Measurements from ENCODE around the gene NEO1. TPM values are rescaled to one million over a fixed set of nuclear protein-coding genes. Genes with fewer than 3 reads are reported as not detected.
A peak's percentile ranks its signal among the peaks of the same experiment; 100 is the strongest.

The NEO1 gene
- total RNA-seq, 1 donor from 2014 or later, result 56.1 TPM

- ATAC-seq (no peak), DNase-seq (ENCODE audit: low spot score) (no peak)
- intact Hi-C loops (cut with DNase I), result no loop called here
Measured at GRCh38 chr15:73331991-73332925, 280.0 kb downstream of the NEO1 start.

GRCh38 chr15:73333001-73333400 lies 280.7 kb downstream of the NEO1 start:
- DNase-seq (ENCODE audit: low spot score), result no peak
- ATAC-seq, result no peak

DNA sequence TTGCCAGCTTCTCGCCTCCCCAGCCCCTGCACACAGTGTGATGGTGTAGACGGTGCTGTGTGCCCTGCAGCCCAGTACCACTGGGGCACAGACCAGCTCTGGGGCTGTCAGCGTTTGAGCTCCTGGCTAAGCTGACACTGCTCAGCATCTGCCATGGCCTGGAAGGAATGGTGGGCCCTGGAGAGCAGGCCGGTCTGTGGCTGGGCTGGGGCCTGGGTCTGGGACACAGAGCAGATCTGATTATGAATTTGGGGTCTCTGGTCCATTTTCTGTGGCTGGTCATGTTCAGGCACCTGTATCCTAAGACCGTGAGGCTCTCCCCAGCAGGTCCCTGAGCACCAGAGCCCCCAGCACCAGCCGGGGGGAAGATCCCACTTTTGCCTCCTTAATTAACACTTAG lies 281.8 kb downstream of the NEO1 start:
- DNase-seq (ENCODE audit: low spot score), result no peak
- ATAC-seq, result no peak

More at GRCh38 chr15:73333001-73333400, 280.7 kb downstream of the NEO1 start:
- intact Hi-C loops (cut with DNase I), result no loop called here

DNA sequence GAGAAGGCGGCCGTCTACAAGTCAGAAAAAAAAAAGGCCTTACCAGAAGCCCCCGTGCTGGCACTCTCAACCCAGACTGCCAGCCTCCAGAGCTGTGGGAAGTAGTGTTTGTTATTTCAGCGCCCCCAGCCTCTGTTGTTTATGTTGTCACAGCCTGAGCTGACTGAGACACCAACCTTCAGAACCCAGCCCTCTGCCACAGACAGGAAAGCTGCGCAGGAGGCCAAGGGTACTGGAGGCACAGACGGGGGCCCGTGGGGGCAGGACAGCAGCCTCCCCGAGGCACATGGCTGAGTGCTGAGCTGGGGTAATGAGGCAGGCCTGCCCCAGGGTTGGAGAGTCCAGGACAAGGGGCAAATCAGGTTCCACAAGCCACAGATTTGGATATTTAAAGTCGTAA lies 282.8 kb downstream of the NEO1 start:
- intact Hi-C loops (cut with DNase I), result loop anchor here (5.0 kb wide), 1 partner anchor 1997 kb away; no protein-coding TSS in a partner anchor
- DNase-seq (ENCODE audit: low spot score) (no peak), ATAC-seq (no peak)

More for the DNA sequence above, 281.8 kb downstream of the NEO1 start:
- intact Hi-C loops (cut with DNase I), result no loop called here

DNA sequence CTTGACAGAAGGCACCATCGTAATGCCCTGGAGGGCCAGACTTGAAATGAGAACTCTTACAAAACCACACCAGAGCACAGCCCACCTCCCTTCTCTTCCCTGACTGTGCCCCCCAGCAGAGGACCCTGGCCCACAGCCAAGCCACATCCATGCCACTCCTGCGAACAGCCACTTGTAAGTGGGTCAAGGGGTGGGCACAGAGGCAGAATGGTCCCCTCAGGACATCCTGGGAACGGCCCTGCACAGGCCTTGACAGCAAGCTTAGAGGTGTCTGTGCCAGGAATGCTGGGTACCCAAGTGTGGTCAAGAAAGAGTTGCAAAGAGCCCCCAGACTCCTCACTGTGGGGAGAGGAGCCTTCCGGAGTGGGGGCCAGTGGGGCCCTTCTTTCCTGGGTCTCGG lies 283.2 kb downstream of the NEO1 start:
- ATAC-seq (no peak), DNase-seq (ENCODE audit: low spot score) (no peak)
- intact Hi-C loops (cut with DNase I), result loop anchor here (5.0 kb wide), 1 partner anchor 1997 kb away; no protein-coding TSS in a partner anchor

DNA sequence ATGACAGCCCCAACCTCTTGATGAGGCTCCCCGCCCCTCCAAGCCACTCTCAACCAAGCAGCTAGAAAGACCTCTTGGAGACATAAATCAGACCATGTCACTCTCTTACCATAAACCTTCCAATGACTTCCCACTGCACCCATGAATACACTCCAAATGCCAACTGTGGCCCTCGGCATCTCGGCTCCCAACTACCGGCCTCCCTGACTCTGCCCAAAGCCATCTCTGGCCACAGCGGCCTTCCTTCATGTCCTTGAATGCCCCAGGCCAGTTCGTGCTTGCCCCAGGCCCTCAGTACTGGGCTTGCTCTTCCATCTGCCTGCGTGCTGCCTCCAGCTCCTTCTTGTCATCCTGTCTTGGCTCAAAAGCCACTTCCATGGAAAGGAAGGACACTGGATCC lies 284.5 kb downstream of the NEO1 start:
- ATAC-seq (no peak), DNase-seq (ENCODE audit: low spot score) (no peak)
- intact Hi-C loops (cut with DNase I), result loop anchor here (5.0 kb wide), 1 partner anchor 1996 kb away; no protein-coding TSS in a partner anchor

DNA sequence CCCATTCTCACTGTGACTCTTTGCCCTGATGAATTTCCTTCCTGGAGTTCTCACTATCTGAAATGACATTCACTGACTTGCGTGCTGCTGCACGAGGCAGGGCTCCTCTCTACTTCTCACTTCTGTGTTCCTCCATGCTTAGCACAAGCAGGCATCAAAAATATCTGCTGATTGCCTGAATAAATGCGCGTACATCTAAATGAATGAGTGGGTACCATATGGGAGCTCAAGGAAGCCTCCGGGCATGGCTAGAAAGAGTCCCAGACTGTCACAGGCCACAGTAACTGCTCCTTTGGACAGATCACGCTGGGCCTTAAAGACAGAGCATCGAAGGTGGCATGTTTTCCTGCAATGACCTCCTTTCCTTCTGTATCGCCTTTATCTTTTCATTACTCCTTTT lies 284.9 kb downstream of the NEO1 start:
- intact Hi-C loops (cut with DNase I), result loop anchor here (5.0 kb wide), 1 partner anchor 1995 kb away; no protein-coding TSS in a partner anchor
- ATAC-seq (no peak), DNase-seq (ENCODE audit: low spot score) (no peak)

DNA sequence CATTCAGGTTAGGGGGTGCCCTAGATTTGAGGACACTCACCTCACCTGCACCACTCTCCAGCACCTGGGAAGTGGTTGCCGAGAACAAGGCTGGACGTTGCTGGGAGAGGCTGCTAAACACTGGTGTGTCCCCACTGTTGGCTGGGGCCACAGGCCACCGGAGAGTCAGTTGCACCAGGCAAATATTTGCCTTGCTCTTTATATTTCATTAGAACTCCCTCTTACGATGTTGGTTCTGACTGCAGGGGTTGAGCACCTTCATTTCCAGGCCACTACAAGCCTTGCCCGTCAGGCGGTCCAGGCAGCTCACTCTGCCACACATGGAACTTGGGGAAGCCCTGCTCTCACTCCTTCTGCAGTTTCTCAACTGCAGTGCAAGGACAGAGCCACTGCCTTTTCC lies 285.8 kb downstream of the NEO1 start:
- intact Hi-C loops (cut with DNase I), result loop anchor here (5.0 kb wide), 1 partner anchor 1994 kb away; no protein-coding TSS in a partner anchor
- ATAC-seq, result no peak
- DNase-seq (ENCODE audit: low spot score), result no peak

- ATAC-seq (no peak), DNase-seq (ENCODE audit: low spot score) (no peak)
- intact Hi-C loops (cut with DNase I), result loop anchor here (5.0 kb wide), 1 partner anchor 1994 kb away; no protein-coding TSS in a partner anchor
Measured at GRCh38 chr15:73338606-73339374, 286.5 kb downstream of the NEO1 start.

- DNase-seq (ENCODE audit: low spot score) (no peak), ATAC-seq (no peak)
- intact Hi-C loops (cut with DNase I), result no loop called here
Measured at GRCh38 chr15:73340502-73341192, 288.4 kb downstream of the NEO1 start.

- ATAC-seq (no peak), DNase-seq (ENCODE audit: low spot score) (no peak)
- intact Hi-C loops (cut with DNase I), result no loop called here
Measured at GRCh38 chr15:73341886-73342600, 289.8 kb downstream of the NEO1 start.

DNA sequence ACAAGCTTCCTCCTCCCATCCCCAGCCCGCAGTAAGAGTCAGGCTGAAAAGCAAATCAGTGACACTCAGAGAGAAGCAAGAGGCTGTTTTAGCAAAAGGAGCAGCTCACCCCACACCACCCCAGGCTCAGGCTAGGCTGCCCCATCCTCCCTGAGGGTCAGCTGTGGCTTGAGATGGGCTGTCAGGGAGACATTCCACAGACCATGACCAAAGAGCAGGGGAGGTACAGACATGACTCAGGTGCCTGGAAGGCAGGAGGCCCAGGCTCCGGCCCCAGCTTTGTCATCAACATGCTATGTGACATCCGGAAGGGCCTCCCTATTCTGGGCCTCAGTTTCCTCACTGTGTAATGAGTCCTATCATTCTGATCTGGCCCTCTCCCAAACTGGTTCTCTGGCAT lies 291.8 kb downstream of the NEO1 start:
- ATAC-seq, result no peak
- intact Hi-C loops (cut with DNase I), result no loop called here
- DNase-seq (ENCODE audit: low spot score), result no peak

GRCh38 chr15:73345658-73346057 lies 293.4 kb downstream of the NEO1 start:
- ATAC-seq (no peak), DNase-seq (ENCODE audit: low spot score) (no peak)
- intact Hi-C loops (cut with DNase I), result no loop called here

GRCh38 chr15:73346735-73347312 lies 294.6 kb downstream of the NEO1 start:
- DNase-seq (ENCODE audit: low spot score), result peak; percentile 66
- ATAC-seq, result no peak
- intact Hi-C loops (cut with DNase I), result no loop called here

DNA sequence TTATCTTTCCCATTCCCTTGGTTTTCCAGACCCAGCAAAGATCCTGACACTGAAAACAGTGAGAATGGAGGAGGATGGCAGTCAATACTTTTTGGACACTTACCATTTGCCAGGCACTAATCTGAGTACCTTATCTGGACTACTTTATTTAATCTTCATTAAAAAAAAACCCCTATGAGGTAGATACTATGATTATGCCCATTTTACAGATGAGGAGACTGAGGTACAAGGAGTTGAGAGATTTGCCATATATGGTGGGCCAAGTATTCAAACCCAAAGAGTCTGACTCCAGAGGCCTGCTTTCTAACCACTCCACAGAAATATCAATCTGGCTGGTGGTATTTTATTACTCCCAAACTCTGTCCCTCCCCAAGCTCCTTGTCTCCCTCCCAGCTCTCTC lies 296.9 kb downstream of the NEO1 start:
- DNase-seq (ENCODE audit: low spot score) (no peak), ATAC-seq (no peak)
- intact Hi-C loops (cut with DNase I), result no loop called here

- intact Hi-C loops (cut with DNase I), result no loop called here
- ATAC-seq, result no peak
- no peak for DNase-seq (ENCODE audit: low spot score)
Measured at GRCh38 chr15:73352082-73352481, 299.8 kb downstream of the NEO1 start.

DNA sequence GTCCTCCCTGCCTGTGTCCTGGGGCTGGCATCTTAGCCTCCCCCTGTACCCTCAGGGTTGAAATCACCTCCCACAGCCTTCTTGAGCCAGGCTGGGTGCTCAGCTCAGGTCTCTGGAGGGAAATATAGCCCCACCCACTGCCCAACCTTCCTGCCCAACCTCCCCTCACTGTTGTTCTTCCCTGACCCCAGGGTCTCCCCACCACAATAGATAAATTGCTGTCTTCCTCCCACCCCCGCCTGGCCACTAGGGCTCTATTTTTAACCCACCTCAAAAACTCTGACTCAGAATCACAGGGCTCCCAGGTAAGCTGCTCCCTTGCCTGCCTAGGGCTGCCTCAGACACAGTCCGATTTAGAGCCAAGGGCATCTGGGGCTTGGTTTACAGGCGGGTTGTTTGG lies 301.5 kb downstream of the NEO1 start:
- no peak for ATAC-seq
- DNase-seq (ENCODE audit: low spot score), result no peak
- intact Hi-C loops (cut with DNase I), result no loop called here

GRCh38 chr15:73354241-73354640 lies 302.0 kb downstream of the NEO1 start:
- ATAC-seq, result no peak
- intact Hi-C loops (cut with DNase I), result no loop called here

More at GRCh38 chr15:73354241-73354640, 302.0 kb downstream of the NEO1 start:
- no peak for DNase-seq (ENCODE audit: low spot score)
